Activated T-cell treated with anti-CD3 and anti-CD28 coated beads, Interleukin-2, amount 50 U/mL, for 24 hours (primary cell): ENCODE results near the gene SOX4.

Source experiments
- DNase-seq: peaks from one replicate; pipeline ENCODE4 v3.0.0-alpha.2; 2020
- H3K27ac Mint-ChIP-seq: 2 replicates; pipeline ENCODE4 v1.8.0; 2020; ENCODE audit warnings: mild to moderate bottlenecking, mixed read lengths
- H3K27me3 Mint-ChIP-seq: 2 replicates; pipeline ENCODE4 v1.8.0; 2020; ENCODE audit warnings: mixed read lengths
- H3K36me3 Mint-ChIP-seq: 2 replicates; pipeline ENCODE4 v1.8.0; 2020; ENCODE audit warnings: low read depth, mixed read lengths
- H3K4me1 Mint-ChIP-seq: 2 replicates; pipeline ENCODE4 v1.8.0; 2020; ENCODE audit warnings: low read depth, mixed read lengths
- H3K4me3 Mint-ChIP-seq: 2 replicates; pipeline ENCODE4 v1.8.0; 2020; ENCODE audit warnings: mild to moderate bottlenecking, moderate library complexity, mixed read lengths
- H3K9me3 Mint-ChIP-seq: 2 replicates; pipeline ENCODE4 v1.8.0; 2020; ENCODE audit warnings: mixed read lengths

SOX4 gene

GRCh38 chr6:21598674-21599023 is 5.1 kb downstream of the SOX4 start:
- H3K9me3 Mint-ChIP-seq, result no peaks in the 10 kb centered on the region
- no peak overlapping the region for H3K4me3 Mint-ChIP-seq
- H3K27me3 Mint-ChIP-seq, result peaks cover 69% of the 10 kb centered on the region

GRCh38 chr6:21599051-21599696 is 5.6 kb downstream of the SOX4 start:
- Mint-ChIP-seq H3K27ac (no peak overlapping the region), H3K27me3 (peaks cover 71% of the 10 kb centered on the region), H3K36me3 (no peaks in the 10 kb centered on the region), H3K4me3 (no peak overlapping the region), H3K9me3 (no peaks in the 10 kb centered on the region), H3K4me1 (peaks cover 21% of the 10 kb centered on the region)
- DNase-seq, result no peak

More at GRCh38 chr6:21598674-21599023, 5.1 kb downstream of the SOX4 start:
- peaks cover 21% of the 10 kb centered on the region for H3K4me1 Mint-ChIP-seq
- no peak overlapping the region for H3K27ac Mint-ChIP-seq
- DNase-seq, result no peak
- H3K36me3 Mint-ChIP-seq, result no peaks in the 10 kb centered on the region

- DNase-seq, result no peak
- H3K36me3 Mint-ChIP-seq, result no peaks in the 10 kb centered on the region
- H3K27ac Mint-ChIP-seq, result no peak overlapping the region
- H3K9me3 Mint-ChIP-seq, result no peaks in the 10 kb centered on the region
- peaks cover 9% of the 10 kb centered on the region for H3K4me1 Mint-ChIP-seq
- no peak overlapping the region for H3K4me3 Mint-ChIP-seq
- H3K27me3 Mint-ChIP-seq, result peaks cover 62% of the 10 kb centered on the region
Observed at GRCh38 chr6:21601339-21601923, 7.9 kb downstream of the SOX4 start.

GRCh38 chr6:21601932-21602390 is 8.4 kb downstream of the SOX4 start:
- Mint-ChIP-seq H3K36me3 (no peaks in the 10 kb centered on the region), H3K4me1 (peaks cover 5% of the 10 kb centered on the region), H3K4me3 (no peak overlapping the region), H3K27me3 (peaks cover 57% of the 10 kb centered on the region), H3K27ac (no peak overlapping the region), H3K9me3 (no peaks in the 10 kb centered on the region)
- no peak for DNase-seq

- Mint-ChIP-seq H3K27ac (no peak overlapping the region), H3K36me3 (no peaks in the 10 kb centered on the region), H3K4me1 (peaks cover 1% of the 10 kb centered on the region), H3K4me3 (no peak overlapping the region), H3K9me3 (no peaks in the 10 kb centered on the region), H3K27me3 (peaks cover 46% of the 10 kb centered on the region)
- DNase-seq, result no peak
Observed at GRCh38 chr6:21603082-21603952, 9.8 kb downstream of the SOX4 start.

- DNase-seq, result no peak
- peaks cover 39% of the 10 kb centered on the region for H3K27me3 Mint-ChIP-seq
- no peaks in the 10 kb centered on the region for H3K9me3 Mint-ChIP-seq
- H3K27ac Mint-ChIP-seq, result no peak overlapping the region
- H3K4me3 Mint-ChIP-seq, result no peak overlapping the region
- H3K36me3 Mint-ChIP-seq, result no peaks in the 10 kb centered on the region
- H3K4me1 Mint-ChIP-seq, result no peaks in the 10 kb centered on the region
Observed at GRCh38 chr6:21604081-21604480, 10.5 kb downstream of the SOX4 start.

- DNase-seq, result no peak
- Mint-ChIP-seq H3K4me1 (no peaks in the 10 kb centered on the region), H3K36me3 (no peaks in the 10 kb centered on the region), H3K27me3 (peaks cover 28% of the 10 kb centered on the region), H3K9me3 (no peaks in the 10 kb centered on the region), H3K4me3 (no peak overlapping the region), H3K27ac (no peak overlapping the region)
Observed at GRCh38 chr6:21605166-21605565, 11.6 kb downstream of the SOX4 start.

- H3K36me3 Mint-ChIP-seq, result no peaks in the 10 kb centered on the region
- no peak for DNase-seq
- H3K9me3 Mint-ChIP-seq, result no peaks in the 10 kb centered on the region
- H3K4me1 Mint-ChIP-seq, result no peaks in the 10 kb centered on the region
- H3K27ac Mint-ChIP-seq, result no peak overlapping the region
- H3K4me3 Mint-ChIP-seq, result no peak overlapping the region
- H3K27me3 Mint-ChIP-seq, result peaks cover 12% of the 10 kb centered on the region
Observed at GRCh38 chr6:21608601-21609000, 15.1 kb downstream of the SOX4 start.

- no peaks in the 10 kb centered on the region for H3K4me1 Mint-ChIP-seq
- DNase-seq, result no peak
- H3K27me3 Mint-ChIP-seq, result peaks cover 18% of the 10 kb centered on the region
- H3K36me3 Mint-ChIP-seq, result no peaks in the 10 kb centered on the region
- no peaks in the 10 kb centered on the region for H3K9me3 Mint-ChIP-seq
- H3K4me3 Mint-ChIP-seq, result no peak overlapping the region
- no peak overlapping the region for H3K27ac Mint-ChIP-seq
Observed at GRCh38 chr6:21609881-21610329, 16.4 kb downstream of the SOX4 start.

GRCh38 chr6:21610341-21610740 is 16.8 kb downstream of the SOX4 start:
- H3K27me3 Mint-ChIP-seq, result peaks cover 18% of the 10 kb centered on the region
- DNase-seq, result no peak
- no peaks in the 10 kb centered on the region for H3K4me1 Mint-ChIP-seq
- H3K9me3 Mint-ChIP-seq, result no peaks in the 10 kb centered on the region
- no peak overlapping the region for H3K27ac Mint-ChIP-seq
- H3K4me3 Mint-ChIP-seq, result no peak overlapping the region
- H3K36me3 Mint-ChIP-seq, result no peaks in the 10 kb centered on the region

- DNase-seq, result no peak
- H3K9me3 Mint-ChIP-seq, result no peaks in the 10 kb centered on the region
- no peaks in the 10 kb centered on the region for H3K4me1 Mint-ChIP-seq
- no peak overlapping the region for H3K27ac Mint-ChIP-seq
- H3K4me3 Mint-ChIP-seq, result no peak overlapping the region
- H3K27me3 Mint-ChIP-seq, result peaks cover 18% of the 10 kb centered on the region
- no peaks in the 10 kb centered on the region for H3K36me3 Mint-ChIP-seq
Observed at GRCh38 chr6:21611485-21611884, 17.9 kb downstream of the SOX4 start.

- no peaks in the 10 kb centered on the region for H3K4me1 Mint-ChIP-seq
- H3K9me3 Mint-ChIP-seq, result no peaks in the 10 kb centered on the region
- H3K27me3 Mint-ChIP-seq, result peaks cover 18% of the 10 kb centered on the region
- no peak for DNase-seq
- H3K36me3 Mint-ChIP-seq, result no peaks in the 10 kb centered on the region
- H3K4me3 Mint-ChIP-seq, result no peak overlapping the region
- no peak overlapping the region for H3K27ac Mint-ChIP-seq
Observed at GRCh38 chr6:21612067-21612745, 18.7 kb downstream of the SOX4 start.

GRCh38 chr6:21613809-21614208 is 20.3 kb downstream of the SOX4 start:
- H3K4me1 Mint-ChIP-seq, result no peaks in the 10 kb centered on the region
- DNase-seq, result no peak
- no peaks in the 10 kb centered on the region for H3K36me3 Mint-ChIP-seq
- no peaks in the 10 kb centered on the region for H3K9me3 Mint-ChIP-seq
- H3K4me3 Mint-ChIP-seq, result no peak overlapping the region
- no peak overlapping the region for H3K27ac Mint-ChIP-seq
- peaks cover 22% of the 10 kb centered on the region for H3K27me3 Mint-ChIP-seq

GRCh38 chr6:21614226-21614625 is 20.7 kb downstream of the SOX4 start:
- Mint-ChIP-seq H3K27ac (no peak overlapping the region), H3K9me3 (no peaks in the 10 kb centered on the region), H3K4me1 (no peaks in the 10 kb centered on the region), H3K4me3 (no peak overlapping the region), H3K36me3 (no peaks in the 10 kb centered on the region), H3K27me3 (peaks cover 24% of the 10 kb centered on the region)
- no peak for DNase-seq
